ENCODE results near the gene GMEB1. TPM values are rescaled to one million over a fixed set of nuclear protein-coding genes. Genes with fewer than 3 reads are reported as not detected.
"Not testable (repeated sequence)": the region's sequence is repeated elsewhere in the genome, so short reads cannot be mapped to it uniquely, and the experiment has no call there.

GMEB1 gene
- total and polyA plus RNA-seq, 2 donors (not counting 3 experiments of a cell fraction or from before 2014, with no cell fraction given) = 8.1 to 16.0 TPM

- no TSS peak for BruUV-seq (replicated peaks)
- ChIA-PET POLR2A (no interaction called here), CTCF (interaction anchor here (0.7 to 1.5 kb wide), 2 partner anchors 92 to 233 kb away, joined by 3 to 5 read pairs; partner anchors contain the start of gene YTHDF2)
- TF ChIP-seq CTCF (IDR thresholded peaks at IDR 0.05; ENCODE audit: extremely low read depth in 1 of 2, insufficient read depth in 1 of 2, low read depth in 1 of 2, low read length in 2 of 2) (no peak), MYC (IDR thresholded peaks at IDR 0.05; ENCODE audit: low read depth, low read length) (no peak), GATA2 (IDR thresholded peaks at IDR 0.05; ENCODE audit: insufficient read depth, insufficient read length, low read depth, low read length) (no peak), JUN (IDR thresholded peaks at IDR 0.05; ENCODE audit: borderline replicate concordance, insufficient read depth, insufficient read length, low read depth) (no peak), EZH2 (IDR thresholded peaks at IDR 0.05; ENCODE audit: borderline replicate concordance, low read depth, low read length, severe bottlenecking) (no peak), FOS (IDR thresholded peaks at IDR 0.05; ENCODE audit: borderline replicate concordance, insufficient read depth, low read length) (no peak)
- no peaks in the 10 kb centered on the region for H3K27me3 ChIP-seq (ENCODE audit: control insufficient read depth in 2 of 2, insufficient read depth in 2 of 2, low read length in 2 of 2)
- H4K20me1 ChIP-seq (replicated peaks; ENCODE audit: control insufficient read depth, extremely low read depth, insufficient read depth, low read length) = no peaks in the 10 kb centered on the region
- FAIRE-seq (no peak), DNase-seq (ENCODE audit: low read depth, low spot score) (no peak)
- intact Hi-C loops (cut with micrococcal nuclease) (loop anchor here (5.0 kb wide), 3 partner anchors 127 to 558 kb away; partner anchors contain the start of gene SRSF4), dilution Hi-C loops (cut with MboI; ENCODE audit: extremely low pct_ligation_motif_present, low sequenced_read_pairs) (no loop called here)
- H3K4me2 ChIP-seq (ENCODE audit: insufficient read depth, low read length) = no peak overlapping the region
- peaks cover 7% of the 10 kb centered on the region for H3K79me2 ChIP-seq (ENCODE audit: control insufficient read depth, insufficient read depth, low read length)
- no peak overlapping the region for H3K27ac ChIP-seq (ENCODE audit: insufficient read depth, low read depth, low read length)
- H3K9me3 ChIP-seq (replicated peaks; ENCODE audit: control insufficient read depth, insufficient read depth, low read length) = no peaks in the 10 kb centered on the region
- H3K4me1 ChIP-seq (ENCODE audit: control insufficient read depth, extremely low read depth, insufficient read depth, low read length) = peaks cover 21% of the 10 kb centered on the region
- H3K9ac ChIP-seq (replicated peaks; ENCODE audit: extremely low read depth, insufficient read depth, low read length) = no peak overlapping the region
- H3K36me3 ChIP-seq (ENCODE audit: control insufficient read depth in 2 of 2, extremely low read depth in 1 of 2, insufficient read depth in 2 of 2, low read length in 2 of 2) = no peaks in the 10 kb centered on the region
- no peaks in the 10 kb centered on the region for H3K9me1 ChIP-seq (replicated peaks; ENCODE audit: control insufficient read depth, extremely low read depth, insufficient read depth, low read length)
- no peak overlapping the region for H2AFZ ChIP-seq (ENCODE audit: low read depth, low read length)
- H3K4me3 ChIP-seq (replicated peaks in 1 of 3; ENCODE audit: insufficient read depth in 1 of 3, low read depth in 1 of 3, low read length in 3 of 3) = no peak overlapping the region
These were observed 24.1 kb upstream of the GMEB1 start for GRCh38 chr1:28644494-28644893.

- H3K9me3 ChIP-seq (replicated peaks; ENCODE audit: control insufficient read depth, insufficient read depth, low read length); BruUV-seq (replicated peaks); dilution Hi-C loops (cut with MboI; ENCODE audit: extremely low pct_ligation_motif_present, low sequenced_read_pairs); POLR2A ChIA-PET; H3K9ac ChIP-seq (replicated peaks; ENCODE audit: extremely low read depth, insufficient read depth, low read length); H2AFZ ChIP-seq (ENCODE audit: low read depth, low read length); H3K27me3 ChIP-seq (ENCODE audit: control insufficient read depth in 2 of 2, insufficient read depth in 2 of 2, low read length in 2 of 2); H3K9me1 ChIP-seq (replicated peaks; ENCODE audit: control insufficient read depth, extremely low read depth, insufficient read depth, low read length); intact Hi-C loops (cut with micrococcal nuclease); H4K20me1 ChIP-seq (replicated peaks; ENCODE audit: control insufficient read depth, extremely low read depth, insufficient read depth, low read length); H3K79me2 ChIP-seq (ENCODE audit: control insufficient read depth, insufficient read depth, low read length); H3K4me3 ChIP-seq (replicated peaks in 1 of 3; ENCODE audit: insufficient read depth in 1 of 3, low read depth in 1 of 3, low read length in 3 of 3); H3K27ac ChIP-seq (ENCODE audit: insufficient read depth, low read depth, low read length); H3K36me3 ChIP-seq (ENCODE audit: control insufficient read depth in 2 of 2, extremely low read depth in 1 of 2, insufficient read depth in 2 of 2, low read length in 2 of 2); FAIRE-seq; DNase-seq (ENCODE audit: low read depth, low spot score); H3K4me2 ChIP-seq (ENCODE audit: insufficient read depth, low read length): not testable (repeated sequence)
- CTCF ChIA-PET = interaction anchor here (1.5 kb wide), 1 partner anchor 232 kb away, joined by 3 read pairs; no protein-coding TSS in a partner anchor
- H3K4me1 ChIP-seq (ENCODE audit: control insufficient read depth, extremely low read depth, insufficient read depth, low read length) = peaks cover 21% of the 10 kb centered on the region
These were observed 23.2 kb upstream of the GMEB1 start for GRCh38 chr1:28645406-28645805.
